ENCODE data around the gene LNP1. TPM values are rescaled to one million over a fixed set of nuclear protein-coding genes. Genes with fewer than 3 reads are reported as not detected.

Gene LNP1, protein sequence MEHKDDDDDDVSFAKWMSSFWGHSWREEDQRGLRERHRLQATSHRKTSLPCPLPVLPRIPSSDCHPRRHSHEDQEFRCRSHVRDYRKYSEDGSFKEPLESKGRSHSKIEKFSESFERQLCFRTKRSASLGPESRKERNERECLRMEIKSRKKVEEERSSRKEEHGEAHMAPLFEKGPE
- 3.0 and 3.2 TPM in 2 replicates for total RNA-seq

DNA sequence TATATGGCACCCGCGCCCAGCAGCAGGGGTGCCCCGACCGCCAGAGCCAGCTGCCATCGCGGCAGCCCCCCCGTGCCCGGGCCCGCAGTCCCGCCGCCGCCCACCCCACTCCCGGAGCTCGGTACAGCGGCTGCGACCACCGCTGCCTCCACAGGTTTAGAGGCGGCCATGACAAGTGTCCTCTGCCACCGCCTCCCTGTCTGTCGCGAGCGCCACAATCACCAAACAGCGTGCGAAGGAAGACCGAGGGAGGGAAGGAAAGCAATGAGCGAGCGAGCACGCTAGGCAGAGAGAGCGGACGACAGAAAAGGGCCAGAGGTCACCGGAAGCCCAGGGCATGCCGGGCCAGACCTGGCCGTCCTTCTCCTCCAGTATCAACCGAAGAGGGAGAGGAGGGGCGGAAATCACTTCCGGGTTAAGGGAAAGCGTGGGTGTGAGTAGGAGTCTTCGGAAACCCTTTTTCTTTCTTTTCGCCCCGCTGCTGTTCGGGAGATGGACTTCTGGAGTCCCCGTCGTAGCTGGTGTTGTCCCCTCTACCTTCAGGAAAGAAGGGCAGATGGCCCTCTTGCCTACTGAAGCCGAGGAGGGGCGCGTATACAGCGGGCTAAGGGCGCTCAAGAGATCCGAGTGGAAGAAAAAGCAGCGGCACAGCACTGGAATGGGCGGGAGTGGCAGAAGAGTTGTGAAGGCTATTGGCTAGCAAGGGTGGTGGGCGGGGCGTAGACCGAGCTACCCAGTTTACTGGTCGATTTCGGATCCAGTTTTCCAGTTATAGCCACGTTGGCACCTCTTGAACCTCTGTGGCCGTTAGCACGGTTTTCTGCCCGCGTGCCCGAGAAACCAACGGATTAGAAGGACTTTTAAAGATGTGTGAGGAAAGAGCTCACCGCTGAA lies at the start of gene LNP1, which contains the start of gene TOMM70:
LNP1 (plus strand) TSS at position 760 of the 894 bp plus-strand sequence. CDS start 28,191 bp downstream, outside the sequence.
TOMM70 (minus strand) TSS at position 310 of the 894 bp plus-strand sequence; CDS start at position 170, 140 bp downstream.

DNA sequence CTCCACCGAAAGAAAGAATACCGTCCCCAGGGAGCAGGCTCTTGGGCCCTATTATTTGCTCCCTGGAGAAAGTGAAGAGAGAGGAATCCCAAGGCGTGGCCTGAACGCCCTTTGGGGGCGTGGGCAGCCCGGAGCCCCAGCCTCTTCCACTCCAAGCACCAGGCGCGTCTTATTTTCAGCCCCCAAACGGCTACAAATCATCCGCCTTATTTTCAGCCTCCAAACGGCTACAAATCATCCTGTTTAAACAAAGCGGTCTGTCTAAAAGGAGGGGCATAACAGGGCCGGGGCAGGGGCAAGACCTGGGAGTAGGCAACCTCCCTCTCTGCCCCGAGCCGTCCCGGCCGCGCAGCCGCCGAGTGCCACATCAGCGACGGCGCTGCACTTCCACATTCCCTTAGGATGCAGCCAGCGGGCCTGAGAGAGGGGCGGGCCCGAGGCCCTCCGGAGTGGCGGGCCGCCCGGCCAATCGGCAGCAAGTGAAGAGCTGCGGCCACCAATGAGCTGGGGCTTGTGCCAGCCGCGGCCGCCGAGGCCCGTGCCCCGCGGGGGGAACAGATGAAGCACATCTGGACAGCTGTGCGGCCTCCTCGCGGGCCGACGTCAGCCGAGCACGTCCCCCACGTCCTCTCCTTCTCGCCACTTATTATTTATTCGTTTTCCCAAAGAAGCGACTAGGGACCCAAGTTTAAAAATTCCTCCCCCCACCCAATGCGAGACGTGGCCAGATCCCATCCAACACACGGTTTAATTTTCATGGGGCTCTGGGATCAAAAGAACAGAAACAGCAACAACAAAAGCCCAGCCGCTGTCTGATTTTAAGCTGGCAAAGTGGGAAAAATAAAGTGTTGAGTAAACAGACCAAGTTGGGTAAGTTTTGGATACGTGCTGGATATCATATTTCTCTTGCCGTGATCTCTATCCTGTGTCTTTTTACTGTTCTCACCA lies 91.0 kb downstream of the LNP1 start, which contains the start of gene TMEM45A:
TMEM45A (plus strand) TSS at position 561 of the 948 bp plus-strand sequence. CDS start 62,593 bp downstream, outside the sequence.

Other genes with a start within 250 kb of the LNP1 start
- gene TBC1D23, start 140.5 kb upstream of the LNP1 start, total RNA-seq = 34.8 and 46.6 TPM in 2 replicates
- gene NIT2, start 66.8 kb upstream of the LNP1 start, total RNA-seq = 14.4 and 15.8 TPM in 2 replicates
- 34.6 and 45.2 TPM in 2 replicates for gene TOMM70, start 450 bp upstream of the LNP1 start, total RNA-seq
- gene TMEM45A, start 91.1 kb downstream of the LNP1 start, total RNA-seq = 10.6 and 13.2 TPM in 2 replicates
- not detected in 2 replicates for gene ADGRG7, start 208.1 kb downstream of the LNP1 start, total RNA-seq